Measurements from ENCODE around the gene INA.

Gene INA

DNA sequence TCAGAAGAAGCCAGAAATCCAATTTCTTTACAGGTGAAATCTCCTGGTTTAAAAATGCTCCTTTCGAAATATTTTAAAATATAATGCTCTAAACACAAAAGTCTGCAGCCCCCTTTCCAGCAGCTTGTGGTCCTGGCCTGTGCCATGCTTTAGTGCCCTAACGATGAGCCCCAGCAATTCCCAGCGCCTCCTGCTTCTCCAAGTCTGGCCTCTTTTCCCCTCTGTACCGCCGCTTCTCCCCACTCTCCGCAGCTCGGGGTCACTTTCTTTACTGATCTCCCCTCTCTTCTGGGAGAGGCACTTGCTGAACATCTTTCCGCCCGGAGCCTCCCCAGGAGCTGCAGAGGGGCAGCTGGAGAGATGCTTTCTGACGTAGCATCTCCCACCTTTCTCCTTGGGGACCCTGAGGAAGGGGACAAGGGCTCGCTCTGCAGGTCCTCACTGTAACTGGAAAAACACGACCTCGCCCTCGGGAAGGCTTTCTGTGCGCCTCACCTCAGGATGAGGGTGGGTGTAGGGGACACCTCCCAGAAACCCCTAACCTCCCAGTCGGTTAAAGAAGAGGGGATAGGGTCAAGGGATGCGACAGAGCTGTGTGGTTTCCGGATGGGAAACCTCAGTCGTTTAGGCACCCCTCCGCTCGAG lies 565 bp upstream of the INA start:
- DNase-seq, result no peak

GRCh38 chr10:103277713-103278536 lies 987 bp downstream of the INA start:
- no peak for DNase-seq

DNA sequence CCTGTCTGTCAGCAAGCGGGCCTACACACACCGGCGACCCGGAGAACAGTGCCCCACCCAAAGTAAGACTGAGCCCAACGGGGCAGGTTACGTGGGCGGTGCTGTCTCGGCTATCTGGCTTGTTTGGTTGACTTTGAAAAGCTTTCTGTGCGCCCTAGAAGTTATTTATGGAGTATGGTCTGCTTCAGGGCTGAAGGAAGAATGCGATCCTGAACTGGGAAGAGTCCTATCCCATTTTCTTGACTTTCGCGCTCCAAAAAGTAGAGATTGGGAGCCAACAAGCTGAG lies 1.5 kb downstream of the INA start:
- DNase-seq, result no peak

DNA sequence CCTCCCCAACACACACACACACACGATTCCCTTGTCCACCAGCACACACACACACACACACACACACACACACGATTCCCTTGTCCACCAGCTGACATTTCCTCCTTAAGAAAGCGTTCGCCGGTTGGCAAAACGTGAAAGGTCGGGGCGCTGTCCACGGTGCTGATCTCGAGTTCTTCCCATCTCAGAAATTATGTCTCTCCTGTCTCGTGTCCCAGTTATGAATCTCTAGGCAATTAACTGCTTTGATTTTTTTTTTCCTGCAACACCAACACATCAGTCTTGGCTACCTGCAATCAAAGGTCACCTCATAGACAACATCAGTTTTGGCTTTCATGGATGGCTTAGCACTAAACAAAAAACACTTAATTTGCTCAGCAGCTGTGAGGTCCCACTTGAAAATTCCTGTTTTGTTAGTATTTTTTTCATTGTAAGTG lies 1.9 kb downstream of the INA start:
- DNase-seq, result peak; percentile 14

- DNase-seq, result no peak
Measured at GRCh38 chr10:103280031-103280430, 3.1 kb downstream of the INA start.

- DNase-seq, result no peak
Measured at GRCh38 chr10:103280506-103280905, 3.6 kb downstream of the INA start.

DNA sequence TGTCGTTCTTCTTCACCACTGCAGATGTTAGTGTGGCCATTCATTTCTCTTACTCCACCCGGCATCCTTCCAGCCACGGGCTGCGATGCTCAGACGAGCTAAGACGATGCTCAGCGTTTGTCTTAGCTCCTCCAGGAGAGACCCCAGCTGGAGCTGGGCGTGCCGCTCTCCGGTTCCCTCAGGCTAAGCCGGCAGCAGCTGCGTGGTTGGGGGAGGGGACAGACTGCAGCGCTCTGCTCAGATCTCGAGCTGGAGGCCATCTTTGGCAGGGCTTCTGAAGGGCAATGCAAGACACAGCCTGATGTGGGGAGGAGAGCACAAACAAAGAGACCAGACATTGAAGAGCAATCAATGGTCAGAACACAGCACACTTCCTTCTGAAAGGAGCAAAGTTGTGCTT lies 4.8 kb downstream of the INA start:
- no peak for DNase-seq

GRCh38 chr10:103282961-103283360 lies 6.0 kb downstream of the INA start:
- DNase-seq, result no peak

- no peak for DNase-seq
Measured at GRCh38 chr10:103284170-103284569, 7.2 kb downstream of the INA start.

GRCh38 chr10:103287992-103288391 lies 11.1 kb downstream of the INA start:
- DNase-seq, result no peak

- DNase-seq, result no peak
Measured at GRCh38 chr10:103291588-103291987, 14.7 kb downstream of the INA start.

GRCh38 chr10:103295374-103296015 lies 18.6 kb downstream of the INA start:
- no peak for DNase-seq

DNA sequence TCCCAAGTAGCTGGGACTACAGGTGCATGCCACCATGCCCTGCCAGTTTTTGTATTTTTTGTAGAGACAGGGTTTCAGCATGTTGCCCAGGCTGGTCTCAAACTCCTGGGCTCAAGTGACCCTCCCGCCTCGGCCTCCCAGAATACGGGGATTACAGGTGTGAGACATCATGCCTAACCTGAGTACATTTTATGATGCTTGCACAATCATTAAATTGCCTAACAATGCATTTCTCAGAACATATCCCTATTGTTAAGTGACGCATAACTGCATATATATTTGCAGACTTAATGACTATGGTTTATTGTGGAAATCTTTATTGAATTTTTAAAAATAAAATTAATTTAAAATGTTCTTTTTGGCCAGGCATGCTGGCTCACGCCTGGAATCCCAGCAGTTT lies 30.7 kb downstream of the INA start:
- no peak for DNase-seq

DNA sequence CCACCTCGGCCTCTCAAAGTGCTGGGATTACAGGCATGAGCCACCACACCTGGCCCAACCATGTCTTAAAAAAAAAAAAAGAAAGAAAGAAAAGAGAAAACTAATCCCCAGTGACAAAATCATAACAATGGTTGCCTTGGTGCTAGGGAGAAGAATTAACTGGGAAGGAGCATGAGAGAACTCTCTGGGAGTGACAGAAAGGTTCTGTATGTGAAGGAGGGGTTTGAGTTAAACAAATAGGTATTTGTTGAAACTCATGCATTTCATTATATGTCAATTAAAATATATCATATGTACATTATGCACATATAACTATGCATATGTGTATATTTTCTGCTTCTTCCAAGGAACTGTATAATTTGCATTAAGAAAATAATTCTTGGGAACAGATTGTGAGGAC lies 33.3 kb downstream of the INA start:
- DNase-seq, result no peak

DNA sequence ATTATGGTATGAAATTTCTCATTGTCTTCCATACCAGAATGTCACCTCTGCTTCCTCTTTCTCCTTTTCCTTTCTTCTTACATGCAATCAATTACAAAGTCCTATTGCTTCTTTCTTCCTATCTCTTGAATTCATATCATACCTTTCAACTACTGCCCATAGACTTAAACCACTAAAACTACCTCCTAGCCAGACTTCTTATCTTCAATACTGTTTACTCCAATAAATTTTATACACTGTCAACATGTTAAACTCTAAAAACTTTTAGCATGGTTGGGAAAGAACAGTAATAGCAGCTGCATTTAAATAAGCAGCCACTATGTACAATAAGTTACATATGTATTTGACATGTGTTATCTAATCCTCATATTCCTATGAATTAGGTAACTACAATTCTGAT lies 39.1 kb downstream of the INA start:
- DNase-seq, result no peak

- no peak for DNase-seq
Measured at GRCh38 chr10:103327906-103328305, 51.0 kb downstream of the INA start.

GRCh38 chr10:103333934-103334520 lies 57.1 kb downstream of the INA start:
- DNase-seq, result peak; percentile 33

DNA sequence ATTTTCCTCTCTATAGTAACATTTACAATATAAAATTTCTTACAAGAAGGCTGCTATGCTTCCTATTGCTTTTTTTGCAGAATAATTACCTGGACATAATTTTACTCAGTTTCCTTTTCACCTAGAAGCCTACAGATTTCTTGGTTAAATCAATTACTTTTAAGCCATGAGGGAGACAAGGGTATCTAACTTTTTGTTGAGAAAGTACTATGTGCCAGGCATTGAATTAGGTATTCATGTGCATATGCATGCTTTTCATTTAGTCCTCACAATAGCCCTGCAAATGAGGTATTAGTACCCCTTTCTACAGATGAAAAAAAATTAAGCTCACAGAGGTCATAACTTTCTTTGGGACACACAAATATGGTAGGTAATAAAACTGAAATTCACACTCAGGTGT lies 57.6 kb downstream of the INA start:
- no peak for DNase-seq

DNA sequence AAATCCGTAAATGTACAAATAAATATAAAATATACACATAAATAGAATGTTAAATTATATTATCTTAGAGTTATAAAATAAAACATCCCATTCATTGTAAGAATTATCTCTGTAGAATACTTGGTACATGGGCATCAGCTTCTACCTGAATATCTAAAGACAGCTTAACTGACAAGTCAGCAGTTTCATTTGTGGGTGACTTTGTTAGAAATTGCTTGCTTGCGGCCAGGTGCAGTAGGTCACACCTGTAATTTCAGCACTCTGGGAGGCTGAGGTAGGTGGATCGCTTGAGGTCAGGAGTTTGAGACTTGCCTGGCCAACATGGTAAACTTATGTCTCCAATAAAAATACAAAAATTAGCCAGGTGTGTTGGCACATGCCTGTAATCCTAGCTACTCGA lies 59.4 kb downstream of the INA start:
- DNase-seq, result no peak
